Trophoblast cell (in vitro differentiated cells and primary cell): ENCODE measurements around the gene SLC48A1.

ENCODE experiments used
- DNase-seq, 2 donors: peaks; one replicate each; pipeline ENCODE4 v3.0.0-alpha.2; 2016
- H2AFZ ChIP-seq: 2 replicates; pipeline ENCODE4 v1.6.1; 2013; ENCODE audit warnings: low read length, moderate library complexity, mild to moderate bottlenecking; ENCODE audit not compliant: insufficient read depth, poor library complexity
- H2AK5ac ChIP-seq: 2 replicates; pipeline ENCODE4 v1.6.1; 2013; ENCODE audit warnings: mild to moderate bottlenecking, low read length
- H2BK120ac ChIP-seq: 2 replicates; pipeline ENCODE4 v1.6.1; 2013; ENCODE audit warnings: low read length, mild to moderate bottlenecking, moderate library complexity; ENCODE audit not compliant: insufficient read depth, poor library complexity
- H2BK12ac ChIP-seq: 2 replicates; pipeline ENCODE4 v1.6.1; 2013; ENCODE audit warnings: mild to moderate bottlenecking, low read length, moderate library complexity
- H2BK5ac ChIP-seq: 2 replicates; pipeline ENCODE4 v1.6.1; 2013; ENCODE audit warnings: low read length, low read depth, moderate library complexity, mild to moderate bottlenecking; ENCODE audit not compliant: poor library complexity
- H3K14ac ChIP-seq: 2 replicates; pipeline ENCODE4 v1.6.1; 2013; ENCODE audit warnings: mild to moderate bottlenecking, low read length
- H3K18ac ChIP-seq: 2 replicates; pipeline ENCODE4 v1.6.1; 2013; ENCODE audit warnings: mild to moderate bottlenecking, low read length
- H3K23ac ChIP-seq: 2 replicates; pipeline ENCODE4 v1.6.1; 2013; ENCODE audit warnings: low read length
- H3K27ac ChIP-seq: 2 replicates; pipeline ENCODE4 v1.5.1; 2013; ENCODE audit warnings: low read depth, mild to moderate bottlenecking, inconsistent platforms, low read length, moderate library complexity
- H3K27me3 ChIP-seq: 2 replicates; pipeline ENCODE4 v1.6.1; 2013; ENCODE audit warnings: inconsistent platforms, mild to moderate bottlenecking, low read length, moderate library complexity; ENCODE audit not compliant: insufficient read depth
- H3K36me3 ChIP-seq, 2 experiments: 1 replicate in 1 of 2; 2 replicates in 1 of 2; pipeline ENCODE4 v1.6.1; 2013; ENCODE audit warnings: low read length in 2 of 2, mild to moderate bottlenecking in 2 of 2, moderate library complexity in 1 of 2; ENCODE audit not compliant: insufficient read depth in 2 of 2, control insufficient read depth in 1 of 2
- H3K4ac ChIP-seq: 2 replicates; pipeline ENCODE4 v1.6.1; 2013; ENCODE audit warnings: low read depth, mild to moderate bottlenecking, low read length, moderate library complexity
- H3K4me1 ChIP-seq, 2 experiments: 1 replicate in 1 of 2; 2 replicates in 1 of 2; pipeline ENCODE4 v1.6.1; 2013; ENCODE audit warnings: low read length in 2 of 2, mild to moderate bottlenecking in 2 of 2, moderate library complexity in 1 of 2; ENCODE audit not compliant: insufficient read depth in 2 of 2, control insufficient read depth in 1 of 2
- H3K4me2 ChIP-seq: 2 replicates; pipeline ENCODE4 v1.6.1; 2013; ENCODE audit warnings: inconsistent platforms, mild to moderate bottlenecking, low read length, moderate library complexity
- H3K4me3 ChIP-seq: 2 replicates; pipeline ENCODE4 v1.5.1; 2013; ENCODE audit warnings: mild to moderate bottlenecking, low read depth, low read length, inconsistent platforms
- H3K79me1 ChIP-seq: one replicate; pipeline ENCODE4 v1.6.1; 2013; ENCODE audit warnings: low read length
- H3K79me2 ChIP-seq: 2 replicates; pipeline ENCODE4 v1.6.1; 2013; ENCODE audit warnings: low read length, mild to moderate bottlenecking; ENCODE audit not compliant: control insufficient read depth, insufficient read depth, poor library complexity
- H3K9ac ChIP-seq: 2 replicates; pipeline ENCODE4 v1.6.1; 2013; ENCODE audit warnings: mild to moderate bottlenecking, low read length
- H3K9me3 ChIP-seq: 2 replicates; pipeline ENCODE4 v1.6.1; 2013; ENCODE audit warnings: low read depth, mild to moderate bottlenecking, control low read depth, inconsistent platforms, low read length; ENCODE audit not compliant: insufficient read depth
- H4K12ac ChIP-seq: 2 replicates; pipeline ENCODE4 v1.6.1; 2013; ENCODE audit warnings: low read depth, mild to moderate bottlenecking, low read length, moderate library complexity
- H4K8ac ChIP-seq: 2 replicates; pipeline ENCODE4 v1.6.1; 2013; ENCODE audit warnings: low read depth, mild to moderate bottlenecking, low read length, moderate library complexity
- H4K91ac ChIP-seq: one replicate; pipeline ENCODE4 v1.6.1; 2013; ENCODE audit warnings: low read depth, mild to moderate bottlenecking, low read length, moderate library complexity
- WGBS: extraction: QIAGEN DNeasy Blood & Tissue Kit; methylation state at CpG from one replicate; pipeline ENCODE4 v1.1.7; 2013; ENCODE audit warnings: missing lambda C conversion rate; ENCODE audit not compliant: insufficient read length, insufficient coverage; ENCODE audit errors: extremely low coverage; 5-methylcytosine and 5-hydroxymethylcytosine counted together

Gene SLC48A1

GRCh38 chr12:47789141-47789540 lies 16.1 kb downstream of the SLC48A1 start:
- H3K27me3 ChIP-seq, result no peaks in the 10 kb centered on the region
- peaks cover 4% of the 10 kb centered on the region for H3K9me3 ChIP-seq
- H4K8ac ChIP-seq, result no peak overlapping the region
- no peak for DNase-seq
- H4K91ac ChIP-seq, result no peak overlapping the region
- no peak overlapping the region for H3K27ac ChIP-seq
- no peak overlapping the region for H3K18ac ChIP-seq
- H3K23ac ChIP-seq, result no peak overlapping the region
- no peak overlapping the region for H4K12ac ChIP-seq
- no peak overlapping the region for H3K9ac ChIP-seq
- H3K4me3 ChIP-seq, result no peak overlapping the region
- H2AFZ ChIP-seq, result no peak overlapping the region
- no peak overlapping the region for H3K4ac ChIP-seq
- H3K79me1 ChIP-seq, result no peaks in the 10 kb centered on the region
- H3K4me1 ChIP-seq, result no peaks in the 10 kb centered on the region
- no peak overlapping the region for H2BK5ac ChIP-seq
- no peak overlapping the region for H2BK120ac ChIP-seq
- H2AK5ac ChIP-seq, result no peak overlapping the region
- no CpG with 5 or more reads among the region's 5 CpGs for WGBS
- no peaks in the 10 kb centered on the region for H3K79me2 ChIP-seq
- no peak overlapping the region for H3K14ac ChIP-seq
- no peak overlapping the region for H2BK12ac ChIP-seq
- peaks cover 89 to 94% of the 10 kb centered on the region in 2 experiments for H3K36me3 ChIP-seq
- no peak overlapping the region for H3K4me2 ChIP-seq

GRCh38 chr12:47789712-47790489 lies 16.9 kb downstream of the SLC48A1 start:
- no CpG with 5 or more reads among the region's 22 CpGs for WGBS
- H3K36me3 ChIP-seq, result peaks cover 90 to 94% of the 10 kb centered on the region in 2 experiments

GRCh38 chr12:47790676-47791350 lies 17.8 kb downstream of the SLC48A1 start:
- no CpG with 5 or more reads among the region's 20 CpGs for WGBS

More at GRCh38 chr12:47789712-47790489, 16.9 kb downstream of the SLC48A1 start:
- no peak overlapping the region for H3K18ac ChIP-seq
- no peak overlapping the region for H3K23ac ChIP-seq
- no peak overlapping the region for H3K4ac ChIP-seq
- H2AFZ ChIP-seq, result no peak overlapping the region
- H2AK5ac ChIP-seq, result no peak overlapping the region
- H3K14ac ChIP-seq, result no peak overlapping the region
- H2BK120ac ChIP-seq, result no peak overlapping the region
- no peaks in the 10 kb centered on the region for H3K79me2 ChIP-seq
- no peak overlapping the region for H4K12ac ChIP-seq
- no peaks in the 10 kb centered on the region for H3K4me1 ChIP-seq
- no peak overlapping the region for H2BK12ac ChIP-seq
- H3K9me3 ChIP-seq, result peaks cover 4% of the 10 kb centered on the region
- no peak for DNase-seq
- H3K4me3 ChIP-seq, result no peak overlapping the region
- no peaks in the 10 kb centered on the region for H3K79me1 ChIP-seq
- H4K91ac ChIP-seq, result no peak overlapping the region
- no peak overlapping the region for H4K8ac ChIP-seq
- H2BK5ac ChIP-seq, result no peak overlapping the region
- H3K4me2 ChIP-seq, result no peak overlapping the region
- no peak overlapping the region for H3K9ac ChIP-seq
- H3K27ac ChIP-seq, result no peak overlapping the region
- H3K27me3 ChIP-seq, result no peaks in the 10 kb centered on the region

GRCh38 chr12:47791351-47791746 lies 18.3 kb downstream of the SLC48A1 start:
- Histone ChIP-seq H3K4me1 (no peaks in the 10 kb centered on the region), H4K91ac (no peak overlapping the region), H4K12ac (no peak overlapping the region), H3K79me1 (no peaks in the 10 kb centered on the region), H3K9ac (no peak overlapping the region), H3K27me3 (no peaks in the 10 kb centered on the region), H3K27ac (no peak overlapping the region), H3K4me2 (no peak overlapping the region), H2BK120ac (no peak overlapping the region), H3K4me3 (no peak overlapping the region), H2AFZ (no peak overlapping the region), H2AK5ac (no peak overlapping the region), H2BK12ac (no peak overlapping the region), H3K4ac (no peak overlapping the region), H2BK5ac (no peak overlapping the region), H3K14ac (no peak overlapping the region), H3K79me2 (no peaks in the 10 kb centered on the region), H3K23ac (no peak overlapping the region), H4K8ac (no peak overlapping the region), H3K9me3 (peaks cover 4% of the 10 kb centered on the region), H3K18ac (no peak overlapping the region), H3K36me3 (peaks cover 88 to 93% of the 10 kb centered on the region in 2 experiments)
- DNase-seq, result no peak
- no CpG with 5 or more reads among the region's 14 CpGs for WGBS

More at GRCh38 chr12:47790676-47791350, 17.8 kb downstream of the SLC48A1 start:
- no peaks in the 10 kb centered on the region for H3K27me3 ChIP-seq
- no peak overlapping the region for H3K27ac ChIP-seq
- H3K9me3 ChIP-seq, result peaks cover 4% of the 10 kb centered on the region
- H3K4me2 ChIP-seq, result no peak overlapping the region
- H4K12ac ChIP-seq, result no peak overlapping the region
- no peak overlapping the region for H3K14ac ChIP-seq
- no peak overlapping the region for H3K23ac ChIP-seq
- H2AFZ ChIP-seq, result no peak overlapping the region
- peaks cover 90 to 94% of the 10 kb centered on the region in 2 experiments for H3K36me3 ChIP-seq
- H3K4me1 ChIP-seq, result no peaks in the 10 kb centered on the region
- no peak for DNase-seq
- no peak overlapping the region for H2BK120ac ChIP-seq
- no peak overlapping the region for H3K4ac ChIP-seq
- H3K18ac ChIP-seq, result no peak overlapping the region
- H3K9ac ChIP-seq, result no peak overlapping the region
- no peak overlapping the region for H4K8ac ChIP-seq
- H2BK12ac ChIP-seq, result no peak overlapping the region
- no peak overlapping the region for H4K91ac ChIP-seq
- peak overlapping the region; percentile 25 for H3K4me3 ChIP-seq
- H2BK5ac ChIP-seq, result no peak overlapping the region
- H3K79me2 ChIP-seq, result no peaks in the 10 kb centered on the region
- H3K79me1 ChIP-seq, result no peaks in the 10 kb centered on the region
- no peak overlapping the region for H2AK5ac ChIP-seq
